GM19395 (cell line): ENCODE measurements around the gene SMC4.

Source experiments
- ATAC-seq: cut with Tn5 transposase; IDR thresholded peaks from one replicate; pipeline ENCODE4 v1.9.1; 2021; ENCODE audit warnings: mild to moderate bottlenecking, moderate library complexity; ENCODE audit not compliant: unreplicated experiment

SMC4 gene

GRCh38 chr3:160473978-160474377 is 74.5 kb downstream of the SMC4 start:
- ATAC-seq, result no peak

DNA sequence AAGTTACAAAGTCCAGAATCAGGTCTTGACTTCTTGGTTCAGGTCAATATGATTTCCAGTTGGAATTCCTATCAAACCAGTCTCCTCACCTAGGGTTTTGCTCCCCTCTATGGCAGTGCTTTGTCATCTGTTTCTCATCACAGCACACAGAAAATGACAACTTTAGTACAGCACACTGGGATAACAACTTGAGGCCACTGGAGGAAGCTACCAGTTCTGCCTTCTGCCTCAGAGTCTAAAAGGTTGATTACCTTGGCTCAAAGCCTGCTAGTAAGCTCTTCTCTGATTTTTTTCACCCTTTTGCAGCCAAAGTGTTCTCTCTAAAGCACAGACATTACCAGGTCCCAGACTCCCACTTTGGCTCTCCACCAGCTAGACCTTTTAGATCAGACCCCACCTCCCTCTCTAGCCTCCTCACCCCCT is 75.0 kb downstream of the SMC4 start:
- no peak for ATAC-seq

DNA sequence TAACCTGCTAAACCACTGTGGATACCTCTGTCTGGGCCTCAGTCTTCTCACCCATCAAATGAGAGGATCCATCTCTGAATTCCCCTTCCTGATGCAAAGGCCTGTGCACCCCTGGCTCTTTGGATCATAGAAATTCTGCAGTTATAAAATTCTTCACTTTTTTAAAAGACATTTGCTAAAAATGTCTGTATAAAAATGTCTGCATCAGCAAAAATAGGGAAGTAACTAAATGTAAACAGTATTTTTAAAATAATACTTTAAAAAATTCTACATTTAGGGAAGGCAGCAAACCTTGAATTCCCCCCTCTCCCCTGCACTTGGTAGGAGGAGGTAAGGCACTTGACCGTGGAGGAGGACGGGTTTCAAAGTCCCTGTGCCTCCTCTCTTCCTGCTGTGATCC is 75.7 kb downstream of the SMC4 start:
- ATAC-seq, result no peak

DNA sequence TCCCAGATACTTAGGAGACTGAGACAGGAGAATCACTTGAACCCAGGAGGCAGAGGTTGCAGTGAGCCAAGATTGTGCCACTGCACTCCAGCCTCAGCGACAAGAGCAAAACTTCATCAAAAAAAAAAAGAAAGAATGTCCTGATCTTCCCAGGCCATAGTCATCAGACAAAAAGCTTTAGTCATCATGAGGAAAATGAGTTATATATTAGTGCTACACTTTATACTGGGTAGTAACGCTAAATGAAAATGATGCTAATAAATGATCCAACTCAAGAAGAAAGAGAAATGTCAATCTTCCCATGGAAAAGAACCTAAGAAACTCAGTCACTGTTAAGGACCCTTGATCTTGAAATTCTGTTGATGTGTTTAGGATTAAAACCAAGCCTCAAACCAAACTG is 76.4 kb downstream of the SMC4 start:
- ATAC-seq, result no peak

DNA sequence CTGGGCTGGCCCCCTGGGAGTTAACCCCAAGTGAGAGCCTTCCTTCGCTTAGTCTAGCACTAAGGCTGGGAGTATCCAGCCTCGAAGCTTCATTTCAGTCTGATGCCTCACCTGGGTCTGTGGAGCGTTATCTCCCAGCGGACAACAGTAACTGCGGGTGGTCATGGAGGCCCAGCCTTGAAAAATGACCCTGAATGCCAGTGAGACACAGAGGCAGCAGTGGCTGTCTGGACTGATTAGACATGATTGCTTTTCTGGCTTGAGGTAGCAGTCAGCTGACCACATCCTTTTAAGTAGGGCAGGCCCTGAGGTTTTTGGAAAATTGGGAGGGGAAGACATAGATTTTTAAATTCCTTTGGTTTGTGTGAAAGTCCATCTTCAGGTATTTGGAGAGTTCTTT is 78.3 kb downstream of the SMC4 start:
- no peak for ATAC-seq

- ATAC-seq, result no peak
Measured at GRCh38 chr3:160478338-160478737, 78.9 kb downstream of the SMC4 start.

DNA sequence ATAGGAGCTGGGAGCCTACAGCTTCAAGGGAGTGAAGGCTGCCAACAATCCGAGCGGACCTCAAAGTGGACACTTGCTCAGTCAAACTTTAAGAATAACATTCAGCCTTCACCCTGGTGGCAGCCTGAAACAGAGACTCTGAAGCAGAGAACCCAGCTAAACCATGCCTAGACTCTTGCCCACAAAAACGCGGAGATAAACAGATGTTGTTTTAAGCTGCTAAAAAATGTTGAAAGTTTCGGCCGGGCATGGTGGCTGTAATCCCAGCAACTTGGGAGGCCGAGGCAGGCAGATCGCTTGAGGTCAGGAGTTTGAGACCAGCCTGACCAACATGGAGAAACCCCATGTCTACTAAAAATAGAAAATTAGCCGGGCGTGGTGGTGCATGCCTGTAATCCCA is 79.9 kb downstream of the SMC4 start:
- no peak for ATAC-seq

DNA sequence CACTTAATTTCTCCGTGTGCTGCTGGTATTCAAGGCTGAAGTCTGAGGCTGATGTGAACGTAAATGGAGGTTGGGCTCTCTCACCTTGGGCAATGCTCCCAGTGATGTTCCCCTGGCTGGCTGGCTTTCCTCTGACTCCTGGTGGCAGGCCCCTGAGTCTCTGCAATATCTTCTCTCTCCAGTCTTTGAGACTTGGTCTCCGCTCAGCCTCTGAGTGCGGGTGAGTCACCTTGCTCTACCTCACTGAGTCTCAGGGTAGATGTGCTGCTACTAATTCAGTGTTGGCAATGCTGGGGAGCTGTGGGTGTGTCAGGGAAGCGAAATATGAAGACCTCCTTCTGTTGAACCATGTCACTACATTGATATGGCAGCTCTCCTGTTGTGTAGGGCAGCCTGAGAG is 81.5 kb downstream of the SMC4 start:
- no peak for ATAC-seq

- no peak for ATAC-seq
Measured at GRCh38 chr3:160481856-160482255, 82.4 kb downstream of the SMC4 start.

GRCh38 chr3:160482796-160483195 is 83.3 kb downstream of the SMC4 start:
- ATAC-seq, result no peak
